GM19035 (cell line): Measurements from ENCODE around the gene CNOT1.

ENCODE experiments used
- ATAC-seq: cut with Tn5 transposase; IDR thresholded peaks from one replicate; pipeline ENCODE4 v1.9.1; 2021; ENCODE audit not compliant: unreplicated experiment

Gene CNOT1

GRCh38 chr16:58488531-58488930 lies 141.1 kb downstream of the CNOT1 start:
- no peak for ATAC-seq

DNA sequence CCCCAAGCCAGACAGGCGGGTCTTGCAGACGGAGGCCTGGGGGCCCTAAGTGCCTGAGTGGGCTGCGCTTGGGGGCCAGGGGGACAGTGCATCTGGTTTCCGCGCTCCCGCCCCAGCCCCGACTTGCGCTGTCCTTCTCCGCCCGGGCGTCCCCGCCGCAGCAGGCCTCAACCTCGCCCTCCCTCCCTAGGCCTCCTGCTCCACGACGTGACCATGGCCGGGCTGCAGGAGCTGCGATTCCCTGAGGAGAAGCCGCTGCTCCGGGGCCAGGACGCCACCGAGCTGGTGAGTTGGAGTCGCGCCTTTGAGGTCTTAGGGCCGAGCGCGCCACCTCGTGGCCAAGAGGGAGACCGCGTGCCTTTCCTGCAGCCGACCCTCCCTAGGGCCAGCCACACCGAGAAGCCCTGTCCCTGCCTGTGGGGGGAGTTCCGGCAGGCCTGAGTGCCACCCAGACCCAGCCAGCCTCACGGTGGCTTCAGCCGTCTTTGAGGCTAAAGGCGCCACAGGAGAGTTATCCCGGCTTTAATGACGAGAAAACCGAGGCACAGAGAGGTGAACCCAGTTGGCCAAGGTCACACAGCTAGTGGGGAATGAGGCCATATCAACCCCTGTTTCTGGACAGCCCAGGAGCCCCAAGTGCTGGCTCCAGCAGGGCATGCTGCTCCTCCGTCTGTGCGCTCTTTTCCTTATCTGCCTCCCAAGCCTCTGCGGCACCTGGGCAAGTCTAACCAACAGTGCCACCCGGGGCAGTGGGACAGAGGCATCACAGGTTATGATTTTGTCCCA lies 141.9 kb downstream of the CNOT1 start:
- ATAC-seq, result no peak

DNA sequence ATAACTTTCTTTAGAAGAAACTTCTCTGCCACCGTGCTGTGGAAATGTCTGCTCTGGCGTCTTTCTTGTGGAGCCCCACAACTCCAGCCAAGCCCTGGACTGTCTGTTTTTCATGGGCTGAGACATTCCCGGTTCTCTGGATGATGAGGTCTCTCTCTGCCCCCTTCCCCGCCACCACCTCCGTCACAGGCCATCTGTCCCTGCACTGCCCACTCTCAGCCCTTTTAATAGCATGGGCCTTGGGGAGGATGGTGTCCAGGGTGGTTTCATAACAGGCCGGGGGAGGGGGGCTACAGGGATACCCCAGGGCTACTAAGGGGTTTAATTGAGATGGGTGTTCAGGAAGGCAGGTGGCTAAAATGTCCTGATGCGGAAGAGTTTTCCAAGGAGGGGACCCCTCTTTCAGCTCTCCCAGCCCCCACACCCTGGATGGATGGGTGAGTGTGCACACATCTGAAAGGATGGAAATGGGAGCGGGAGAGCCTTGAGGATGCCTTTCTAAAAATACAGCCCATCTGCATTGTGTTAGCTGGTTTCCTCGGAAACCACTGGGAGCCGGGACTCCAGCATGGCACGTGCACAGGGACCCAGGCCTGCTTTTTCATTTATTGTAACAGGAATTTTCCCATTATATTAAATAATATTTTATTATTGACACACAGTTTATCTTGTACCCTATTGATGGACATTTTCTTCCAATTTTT lies 144.3 kb downstream of the CNOT1 start:
- ATAC-seq, result no peak

GRCh38 chr16:58481931-58482330 lies 147.7 kb downstream of the CNOT1 start:
- no peak for ATAC-seq

DNA sequence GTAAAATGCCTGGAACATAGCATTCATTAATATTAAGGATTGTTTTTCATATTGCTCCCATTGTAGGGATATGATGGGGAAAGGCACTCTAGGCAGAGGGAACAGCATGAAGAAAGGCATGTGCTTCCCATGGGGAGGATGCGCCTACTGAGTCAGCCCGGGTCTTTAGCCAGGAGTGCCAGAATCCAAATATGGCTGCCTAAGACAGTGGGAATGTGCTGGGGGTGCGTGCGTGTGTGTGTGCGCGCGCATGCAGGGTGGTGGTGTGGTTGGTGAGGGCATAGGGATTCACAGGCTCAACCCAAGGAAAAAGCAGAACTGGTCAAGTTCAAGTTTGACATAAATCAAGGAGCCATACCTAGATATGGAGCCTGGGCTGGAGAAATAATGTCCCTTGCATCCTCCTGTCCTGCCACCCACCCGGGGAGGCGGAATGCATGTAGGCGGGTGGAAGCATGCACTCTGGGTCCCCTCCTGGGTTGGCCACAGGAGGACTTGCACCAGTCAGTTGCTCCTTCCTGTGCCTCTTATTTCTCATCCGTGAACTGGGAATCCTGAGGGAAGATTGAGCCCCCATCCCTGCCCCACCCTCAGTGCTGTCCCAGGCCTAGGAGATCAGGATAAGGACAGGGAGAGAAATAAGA lies 148.3 kb downstream of the CNOT1 start:
- no peak for ATAC-seq

- ATAC-seq, result no peak
Measured at GRCh38 chr16:58478427-58478826, 151.2 kb downstream of the CNOT1 start.

DNA sequence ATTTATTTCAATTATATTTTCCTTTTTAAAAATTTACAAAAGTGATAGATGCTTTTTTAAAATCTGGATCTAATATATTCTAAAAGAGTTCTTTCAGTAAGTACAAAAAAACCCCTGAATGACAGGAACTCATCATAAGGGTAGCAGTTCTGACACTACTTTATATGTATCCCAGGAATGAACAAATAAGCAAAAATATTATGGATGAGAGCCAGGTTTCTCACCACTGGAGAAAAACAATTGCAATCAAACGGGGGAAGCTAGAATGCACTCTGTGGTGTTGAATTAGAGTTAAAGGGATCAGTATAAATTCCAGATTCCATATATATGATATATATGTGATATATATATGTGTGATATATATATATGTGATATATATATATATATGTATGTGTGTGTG lies 152.8 kb downstream of the CNOT1 start:
- no peak for ATAC-seq

DNA sequence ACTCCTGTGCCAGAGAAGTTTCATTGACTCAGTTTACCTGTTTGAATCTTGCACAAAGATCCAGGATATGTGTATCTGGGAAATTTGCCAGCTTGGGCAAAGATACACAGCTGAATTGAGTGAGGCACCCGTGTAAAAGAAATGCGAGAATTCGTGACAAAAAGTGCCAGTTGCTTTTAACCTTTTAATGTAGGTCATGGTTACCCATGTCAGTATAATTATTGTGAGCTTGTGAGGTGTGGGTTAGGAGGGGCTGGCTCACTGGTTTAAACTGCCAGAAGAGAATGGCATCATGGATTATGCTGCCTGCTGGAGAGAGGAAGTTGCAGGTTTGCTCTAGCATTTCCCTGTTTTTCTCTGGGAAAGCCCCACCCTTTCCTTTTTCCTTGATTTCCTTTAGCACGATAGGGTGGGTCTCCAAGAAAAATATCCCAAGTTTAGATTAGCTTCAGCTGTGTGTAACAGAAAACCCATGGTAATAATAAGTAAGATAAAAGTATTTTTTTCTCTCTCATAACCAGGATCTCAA lies 154.5 kb downstream of the CNOT1 start:
- no peak for ATAC-seq

DNA sequence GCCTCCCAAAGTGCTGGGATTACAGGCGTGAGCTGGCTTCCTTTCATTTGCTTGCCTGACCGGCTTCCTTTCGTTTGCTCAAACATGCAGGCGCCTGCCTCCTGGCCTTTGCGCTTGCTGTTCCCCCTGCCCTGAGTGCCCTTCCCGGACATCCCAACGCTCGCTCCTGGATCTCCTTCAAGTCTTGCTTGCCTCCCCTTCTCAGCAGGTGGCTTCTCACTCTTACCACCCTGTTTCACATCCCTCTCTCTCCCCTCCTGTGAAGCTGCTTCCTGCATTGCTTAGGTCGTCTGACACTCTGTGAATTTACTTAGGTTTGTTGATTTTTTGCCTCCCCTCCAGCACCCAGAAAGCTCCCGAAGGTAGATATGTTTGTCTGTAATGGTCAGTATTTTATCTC lies 155.3 kb downstream of the CNOT1 start:
- ATAC-seq, result no peak

- ATAC-seq, result no peak
Measured at GRCh38 chr16:58472827-58473226, 156.8 kb downstream of the CNOT1 start.

GRCh38 chr16:58472266-58472665 lies 157.4 kb downstream of the CNOT1 start:
- no peak for ATAC-seq

- ATAC-seq, result no peak
Measured at GRCh38 chr16:58471209-58471975, 158.2 kb downstream of the CNOT1 start.
